ENCODE data around the gene DSEL. TPM values are rescaled to one million over a fixed set of nuclear protein-coding genes. Genes with fewer than 3 reads are reported as not detected.

Gene DSEL
- total and polyA plus RNA-seq, 9 donors, result 4.0 to 17.9 (median 9.0) TPM

- H3K36me3 ChIP-seq (ENCODE audit: control insufficient read depth, insufficient read depth, low read length), result peaks cover 7% of the 10 kb centered on the region
- H3K27ac ChIP-seq (ENCODE audit: low read length), result no peak overlapping the region
- no peaks in the 10 kb centered on the region for H3K4me1 ChIP-seq (ENCODE audit: control insufficient read depth, insufficient read depth, low read length)
- peak; percentile 38 for DNase-seq
- WGBS (ENCODE audit: insufficient coverage), result no CpG with 5 or more reads among the region's 6 CpGs
- no peaks in the 10 kb centered on the region for H3K9me3 ChIP-seq (replicated peaks; ENCODE audit: control insufficient read depth, low read depth, low read length)
- H3K27me3 ChIP-seq (ENCODE audit: control insufficient read depth, insufficient read depth, low read length), result no peaks in the 10 kb centered on the region
- H3K4me3 ChIP-seq (ENCODE audit: low read length), result no peak overlapping the region
These were observed 6.7 kb downstream of the DSEL start for GRCh38 chr18:67509741-67510391.

- Histone ChIP-seq H3K4me1 (ENCODE audit: control insufficient read depth, insufficient read depth, low read length) (no peaks in the 10 kb centered on the region), H3K4me3 (ENCODE audit: low read length) (no peak overlapping the region), H3K9me3 (replicated peaks; ENCODE audit: control insufficient read depth, low read depth, low read length) (no peaks in the 10 kb centered on the region), H3K36me3 (ENCODE audit: control insufficient read depth, insufficient read depth, low read length) (peaks cover 4% of the 10 kb centered on the region), H3K27me3 (ENCODE audit: control insufficient read depth, insufficient read depth, low read length) (no peaks in the 10 kb centered on the region), H3K27ac (ENCODE audit: low read length) (no peak overlapping the region)
- DNase-seq, result no peak
- WGBS (ENCODE audit: insufficient coverage), result no CpG with 5 or more reads among the region's 2 CpGs
These were observed 8.4 kb downstream of the DSEL start for GRCh38 chr18:67508146-67508545.

- DNase-seq, result no peak
- no CpG with 5 or more reads among the region's 1 CpG for WGBS (ENCODE audit: insufficient coverage)
- H3K27ac ChIP-seq (ENCODE audit: low read length), result no peak overlapping the region
These were observed 11.8 kb downstream of the DSEL start for GRCh38 chr18:67504739-67505138.

GRCh38 chr18:67500522-67501205 is 15.9 kb downstream of the DSEL start:
- no peak for DNase-seq
- Histone ChIP-seq H3K4me3 (ENCODE audit: low read length) (no peak overlapping the region), H3K27ac (ENCODE audit: low read length) (no peak overlapping the region), H3K36me3 (ENCODE audit: control insufficient read depth, insufficient read depth, low read length) (no peaks in the 10 kb centered on the region), H3K9me3 (replicated peaks; ENCODE audit: control insufficient read depth, low read depth, low read length) (no peaks in the 10 kb centered on the region), H3K27me3 (ENCODE audit: control insufficient read depth, insufficient read depth, low read length) (no peaks in the 10 kb centered on the region), H3K4me1 (ENCODE audit: control insufficient read depth, insufficient read depth, low read length) (no peaks in the 10 kb centered on the region)
- 80% methylated on average over 3 of the region's 3 CpGs for WGBS (ENCODE audit: insufficient coverage)

More at GRCh38 chr18:67504739-67505138, 11.8 kb downstream of the DSEL start:
- no peaks in the 10 kb centered on the region for H3K36me3 ChIP-seq (ENCODE audit: control insufficient read depth, insufficient read depth, low read length)
- H3K4me3 ChIP-seq (ENCODE audit: low read length), result no peak overlapping the region
- H3K27me3 ChIP-seq (ENCODE audit: control insufficient read depth, insufficient read depth, low read length), result no peaks in the 10 kb centered on the region
- no peaks in the 10 kb centered on the region for H3K4me1 ChIP-seq (ENCODE audit: control insufficient read depth, insufficient read depth, low read length)
- no peaks in the 10 kb centered on the region for H3K9me3 ChIP-seq (replicated peaks; ENCODE audit: control insufficient read depth, low read depth, low read length)

GRCh38 chr18:67496469-67496868 is 20.1 kb downstream of the DSEL start:
- no peak for DNase-seq
- H3K27me3 ChIP-seq (ENCODE audit: control insufficient read depth, insufficient read depth, low read length), result no peaks in the 10 kb centered on the region
- 70% methylated on average over 2 of the region's 4 CpGs for WGBS (ENCODE audit: insufficient coverage)
- H3K4me3 ChIP-seq (ENCODE audit: low read length), result no peak overlapping the region
- no peaks in the 10 kb centered on the region for H3K9me3 ChIP-seq (replicated peaks; ENCODE audit: control insufficient read depth, low read depth, low read length)
- no peaks in the 10 kb centered on the region for H3K36me3 ChIP-seq (ENCODE audit: control insufficient read depth, insufficient read depth, low read length)
- no peak overlapping the region for H3K27ac ChIP-seq (ENCODE audit: low read length)
- no peaks in the 10 kb centered on the region for H3K4me1 ChIP-seq (ENCODE audit: control insufficient read depth, insufficient read depth, low read length)

GRCh38 chr18:67486534-67486933 is 30.0 kb downstream of the DSEL start:
- Histone ChIP-seq H3K9me3 (replicated peaks; ENCODE audit: control insufficient read depth, low read depth, low read length) (no peaks in the 10 kb centered on the region), H3K27ac (ENCODE audit: low read length) (no peak overlapping the region), H3K4me1 (ENCODE audit: control insufficient read depth, insufficient read depth, low read length) (no peaks in the 10 kb centered on the region), H3K27me3 (ENCODE audit: control insufficient read depth, insufficient read depth, low read length) (no peaks in the 10 kb centered on the region), H3K4me3 (ENCODE audit: low read length) (no peak overlapping the region), H3K36me3 (ENCODE audit: control insufficient read depth, insufficient read depth, low read length) (no peaks in the 10 kb centered on the region)
- DNase-seq, result no peak

GRCh38 chr18:67485655-67486054 is 30.9 kb downstream of the DSEL start:
- H3K36me3 ChIP-seq (ENCODE audit: control insufficient read depth, insufficient read depth, low read length), result no peaks in the 10 kb centered on the region
- no peak for DNase-seq

GRCh38 chr18:67484458-67484857 is 32.1 kb downstream of the DSEL start:
- Histone ChIP-seq H3K27me3 (ENCODE audit: control insufficient read depth, insufficient read depth, low read length) (no peaks in the 10 kb centered on the region), H3K4me1 (ENCODE audit: control insufficient read depth, insufficient read depth, low read length) (no peaks in the 10 kb centered on the region)
- WGBS (ENCODE audit: insufficient coverage), result no CpG with 5 or more reads among the region's 2 CpGs

More at GRCh38 chr18:67485655-67486054, 30.9 kb downstream of the DSEL start:
- Histone ChIP-seq H3K4me1 (ENCODE audit: control insufficient read depth, insufficient read depth, low read length) (no peaks in the 10 kb centered on the region), H3K9me3 (replicated peaks; ENCODE audit: control insufficient read depth, low read depth, low read length) (no peaks in the 10 kb centered on the region), H3K27me3 (ENCODE audit: control insufficient read depth, insufficient read depth, low read length) (no peaks in the 10 kb centered on the region), H3K4me3 (ENCODE audit: low read length) (no peak overlapping the region), H3K27ac (ENCODE audit: low read length) (no peak overlapping the region)
- WGBS (ENCODE audit: insufficient coverage), result no CpG with 5 or more reads among the region's 3 CpGs

GRCh38 chr18:67483952-67484351 is 32.6 kb downstream of the DSEL start:
- Histone ChIP-seq H3K27me3 (ENCODE audit: control insufficient read depth, insufficient read depth, low read length) (no peaks in the 10 kb centered on the region), H3K4me3 (ENCODE audit: low read length) (no peak overlapping the region), H3K27ac (ENCODE audit: low read length) (no peak overlapping the region), H3K36me3 (ENCODE audit: control insufficient read depth, insufficient read depth, low read length) (no peaks in the 10 kb centered on the region), H3K4me1 (ENCODE audit: control insufficient read depth, insufficient read depth, low read length) (no peaks in the 10 kb centered on the region), H3K9me3 (replicated peaks; ENCODE audit: control insufficient read depth, low read depth, low read length) (no peaks in the 10 kb centered on the region)
- WGBS (ENCODE audit: insufficient coverage), result 100% methylated on average over 3 of the region's 6 CpGs
- no peak for DNase-seq

More at GRCh38 chr18:67484458-67484857, 32.1 kb downstream of the DSEL start:
- Histone ChIP-seq H3K27ac (ENCODE audit: low read length) (no peak overlapping the region), H3K9me3 (replicated peaks; ENCODE audit: control insufficient read depth, low read depth, low read length) (no peaks in the 10 kb centered on the region), H3K36me3 (ENCODE audit: control insufficient read depth, insufficient read depth, low read length) (no peaks in the 10 kb centered on the region), H3K4me3 (ENCODE audit: low read length) (no peak overlapping the region)
- no peak for DNase-seq

GRCh38 chr18:67483237-67483636 is 33.3 kb downstream of the DSEL start:
- no peaks in the 10 kb centered on the region for H3K27me3 ChIP-seq (ENCODE audit: control insufficient read depth, insufficient read depth, low read length)
- DNase-seq, result peak; percentile 32

More at GRCh38 chr18:67483237-67483636, 33.3 kb downstream of the DSEL start:
- no peak overlapping the region for H3K4me3 ChIP-seq (ENCODE audit: low read length)
- H3K4me1 ChIP-seq (ENCODE audit: control insufficient read depth, insufficient read depth, low read length), result no peaks in the 10 kb centered on the region
- H3K9me3 ChIP-seq (replicated peaks; ENCODE audit: control insufficient read depth, low read depth, low read length), result no peaks in the 10 kb centered on the region
- no CpG with 5 or more reads among the region's 2 CpGs for WGBS (ENCODE audit: insufficient coverage)
- H3K36me3 ChIP-seq (ENCODE audit: control insufficient read depth, insufficient read depth, low read length), result no peaks in the 10 kb centered on the region
- H3K27ac ChIP-seq (ENCODE audit: low read length), result no peak overlapping the region
